GM21390 (cell line): ENCODE data around the gene GRIK2.

Experiments used
- ATAC-seq: cut with Tn5 transposase; IDR thresholded peaks from one replicate; pipeline ENCODE4 v1.9.1; 2021; ENCODE audit not compliant: unreplicated experiment

GRIK2 gene

GRCh38 chr6:101706576-101706975 is 313.1 kb downstream of the GRIK2 start:
- ATAC-seq = no peak

GRCh38 chr6:101711518-101711917 is 318.0 kb downstream of the GRIK2 start:
- ATAC-seq = peak; percentile 54

- ATAC-seq = no peak
Measured at GRCh38 chr6:101716387-101716786, 322.9 kb downstream of the GRIK2 start.

- ATAC-seq = no peak
Measured at GRCh38 chr6:101716810-101717209, 323.3 kb downstream of the GRIK2 start.

GRCh38 chr6:101719521-101719920 is 326.0 kb downstream of the GRIK2 start:
- no peak for ATAC-seq

GRCh38 chr6:101722471-101722870 is 329.0 kb downstream of the GRIK2 start:
- ATAC-seq = no peak

- ATAC-seq = no peak
Measured at GRCh38 chr6:101722991-101723579, 329.6 kb downstream of the GRIK2 start.

- no peak for ATAC-seq
Measured at GRCh38 chr6:101728388-101728787, 334.9 kb downstream of the GRIK2 start.

- no peak for ATAC-seq
Measured at GRCh38 chr6:101728956-101729355, 335.4 kb downstream of the GRIK2 start.

- no peak for ATAC-seq
Measured at GRCh38 chr6:101730954-101731353, 337.4 kb downstream of the GRIK2 start.

GRCh38 chr6:101733899-101734298 is 340.4 kb downstream of the GRIK2 start:
- ATAC-seq = no peak

GRCh38 chr6:101738481-101738880 is 345.0 kb downstream of the GRIK2 start:
- ATAC-seq = no peak

- ATAC-seq = no peak
Measured at GRCh38 chr6:101740631-101741030, 347.1 kb downstream of the GRIK2 start.

- ATAC-seq = no peak
Measured at GRCh38 chr6:101741474-101742171, 348.1 kb downstream of the GRIK2 start.

- no peak for ATAC-seq
Measured at GRCh38 chr6:101747160-101747559, 353.7 kb downstream of the GRIK2 start.

- no peak for ATAC-seq
Measured at GRCh38 chr6:101747716-101748115, 354.2 kb downstream of the GRIK2 start.

- ATAC-seq = no peak
Measured at GRCh38 chr6:101755931-101756330, 362.4 kb downstream of the GRIK2 start.

GRCh38 chr6:101758368-101758767 is 364.9 kb downstream of the GRIK2 start:
- ATAC-seq = no peak

GRCh38 chr6:101760843-101761621 is 367.5 kb downstream of the GRIK2 start:
- no peak for ATAC-seq

- ATAC-seq = no peak
Measured at GRCh38 chr6:101762851-101763250, 369.3 kb downstream of the GRIK2 start.

GRCh38 chr6:101765281-101765680 is 371.8 kb downstream of the GRIK2 start:
- no peak for ATAC-seq

- no peak for ATAC-seq
Measured at GRCh38 chr6:101770116-101770515, 376.6 kb downstream of the GRIK2 start.
